H9 (cell line): ENCODE results near the gene RNF157. TPM values are rescaled to one million over a fixed set of nuclear protein-coding genes. Genes with fewer than 3 reads are reported as not detected.
A peak's percentile ranks its signal among the peaks of the same experiment; 100 is the strongest.

Experiments
- DNase-seq: peaks from one replicate; pipeline ENCODE4 v3.0.0-alpha.2; 2017
- H2AFZ ChIP-seq: one replicate; pipeline ENCODE4 v1.6.1; 2013; ENCODE audit warnings: mild to moderate bottlenecking, low read length, control low read depth, moderate library complexity
- H2AK5ac ChIP-seq: 2 replicates; pipeline ENCODE4 v1.6.1; 2013; ENCODE audit warnings: low read length, control low read depth, mixed read lengths; ENCODE audit not compliant: insufficient read length
- H2BK120ac ChIP-seq: one replicate; pipeline ENCODE4 v1.6.1; 2013; ENCODE audit warnings: low read depth, mild to moderate bottlenecking, low read length, control low read depth, inconsistent platforms; ENCODE audit not compliant: poor library complexity, severe bottlenecking
- H2BK12ac ChIP-seq: 2 replicates; pipeline ENCODE4 v1.6.1; 2013; ENCODE audit warnings: low read length, control low read depth, mixed read lengths, low read depth; ENCODE audit not compliant: insufficient read length
- H2BK15ac ChIP-seq: 2 replicates; pipeline ENCODE4 v1.6.1; 2013; ENCODE audit warnings: low read depth, low read length, control low read depth
- H2BK20ac ChIP-seq: one replicate; pipeline ENCODE4 v1.6.1; 2013; ENCODE audit warnings: low read depth, mild to moderate bottlenecking, low read length, control low read depth, inconsistent platforms; ENCODE audit not compliant: poor library complexity, severe bottlenecking
- H2BK5ac ChIP-seq: 2 replicates; pipeline ENCODE4 v1.6.1; 2013; ENCODE audit warnings: low read length, control low read depth, mixed read lengths; ENCODE audit not compliant: insufficient read length
- H3K14ac ChIP-seq: 2 replicates; pipeline ENCODE4 v1.6.1; 2013; ENCODE audit warnings: low read length, control low read depth; ENCODE audit not compliant: insufficient read depth
- H3K18ac ChIP-seq: 2 replicates; pipeline ENCODE4 v1.6.1; 2013; ENCODE audit warnings: low read depth, mild to moderate bottlenecking, mixed read lengths, low read length, control low read depth; ENCODE audit not compliant: insufficient read length
- H3K23ac ChIP-seq: 2 replicates; pipeline ENCODE4 v1.6.1; 2013; ENCODE audit warnings: low read length, control low read depth, mixed read lengths, low read depth; ENCODE audit not compliant: insufficient read length
- H3K23me2 ChIP-seq: 2 replicates; pipeline ENCODE4 v1.6.1; 2013; ENCODE audit warnings: low read depth, mild to moderate bottlenecking, mixed read lengths, low read length, control low read depth; ENCODE audit not compliant: insufficient read length, poor library complexity, severe bottlenecking
- H3K27ac ChIP-seq: 2 replicates; pipeline ENCODE4 v1.5.1; 2013; ENCODE audit warnings: low read length, control low read depth, mixed read lengths, low read depth; ENCODE audit not compliant: insufficient read length
- H3K27me3 ChIP-seq: 2 replicates; pipeline ENCODE4 v1.6.1; 2013; ENCODE audit warnings: low read length, control low read depth, inconsistent platforms; ENCODE audit not compliant: insufficient read depth
- H3K4ac ChIP-seq: 2 replicates; pipeline ENCODE4 v1.6.1; 2013; ENCODE audit warnings: low read depth, mild to moderate bottlenecking, control low read depth, inconsistent platforms, low read length, moderate library complexity
- H3K4me1 ChIP-seq: 2 replicates; pipeline ENCODE4 v1.6.1; 2013; ENCODE audit warnings: low read length, control low read depth, inconsistent platforms; ENCODE audit not compliant: insufficient read depth
- H3K4me2 ChIP-seq: 2 replicates; pipeline ENCODE4 v1.6.1; 2013; ENCODE audit warnings: low read length, control low read depth, mixed read lengths; ENCODE audit not compliant: insufficient read length, insufficient read depth
- H3K56ac ChIP-seq: 2 replicates; pipeline ENCODE4 v1.6.1; 2013; ENCODE audit warnings: low read depth, mild to moderate bottlenecking, mixed read lengths, low read length, control low read depth; ENCODE audit not compliant: insufficient read length
- H3K79me1 ChIP-seq: 2 replicates; pipeline ENCODE4 v1.6.1; 2013; ENCODE audit warnings: low read depth, mild to moderate bottlenecking, moderate library complexity, low read length, control low read depth, inconsistent platforms; ENCODE audit not compliant: insufficient read depth, poor library complexity, severe bottlenecking
- H3K79me2 ChIP-seq: 2 replicates; pipeline ENCODE4 v1.6.1; 2013; ENCODE audit warnings: low read length, control low read depth, inconsistent platforms; ENCODE audit not compliant: insufficient read depth
- H3K9ac ChIP-seq: 2 replicates; pipeline ENCODE4 v1.6.1; 2013; ENCODE audit warnings: low read length, control low read depth, mixed read lengths; ENCODE audit not compliant: insufficient read length; ENCODE audit errors: extremely low read depth
- H3K9me3 ChIP-seq: one replicate; pipeline ENCODE4 v1.6.1; 2013; ENCODE audit warnings: low read depth, low read length, inconsistent platforms; ENCODE audit not compliant: control insufficient read depth
- H3T11ph ChIP-seq: one replicate; pipeline ENCODE4 v1.6.1; 2013; ENCODE audit warnings: mild to moderate bottlenecking, low read length, control low read depth, inconsistent platforms
- H4K20me1 ChIP-seq: one replicate; pipeline ENCODE4 v1.6.1; 2013; ENCODE audit not compliant: control insufficient read depth, insufficient read length, insufficient read depth
- H4K5ac ChIP-seq: 2 replicates; pipeline ENCODE4 v1.6.1; 2013; ENCODE audit warnings: low read depth, mild to moderate bottlenecking, mixed read lengths, low read length, control low read depth; ENCODE audit not compliant: insufficient read length
- H4K8ac ChIP-seq: replicated peaks from 2 replicates; pipeline ENCODE4 v1.6.1; 2013; ENCODE audit warnings: low read length, control low read depth, mixed read lengths, low read depth; ENCODE audit not compliant: insufficient read length
- H4K91ac ChIP-seq: 2 replicates; pipeline ENCODE4 v1.6.1; 2013; ENCODE audit warnings: low read depth, mild to moderate bottlenecking, moderate library complexity, mixed read lengths, low read length, control low read depth; ENCODE audit not compliant: insufficient read length
- H3K27ac Mint-ChIP-seq, 3 experiments: 2 replicates in 2 of 3; 3 replicates in 1 of 3; pipeline ENCODE4 v1.8.0; 2020 to 2021; ENCODE audit warnings: mixed read lengths in 3 of 3, mild to moderate bottlenecking in 1 of 3, moderate library complexity in 1 of 3
- H3K27me3 Mint-ChIP-seq: 2 replicates; pipeline ENCODE4 v1.8.0; 2021; ENCODE audit warnings: low read depth, mild to moderate bottlenecking, moderate library complexity, mixed read lengths
- H3K36me3 Mint-ChIP-seq, 3 experiments: 2 replicates in 2 of 3; 3 replicates in 1 of 3; pipeline ENCODE4 v1.8.0; 2020 to 2021; ENCODE audit warnings: low read depth in 3 of 3, mixed read lengths in 3 of 3; ENCODE audit not compliant: insufficient read depth in 1 of 3
- H3K4me1 Mint-ChIP-seq, 2 experiments: 2 replicates each; pipeline ENCODE4 v1.8.0; 2020; ENCODE audit warnings: mixed read lengths in 2 of 2
- H3K4me3 Mint-ChIP-seq, 2 experiments: 2 replicates in 1 of 2; 3 replicates in 1 of 2; pipeline ENCODE4 v1.8.0; 2020 to 2021; ENCODE audit warnings: mild to moderate bottlenecking in 2 of 2, mixed read lengths in 2 of 2, moderate library complexity in 1 of 2
- H3K9me3 Mint-ChIP-seq, 2 experiments: 2 replicates in 1 of 2; 3 replicates in 1 of 2; pipeline ENCODE4 v1.8.0; 2020; ENCODE audit warnings: mild to moderate bottlenecking in 2 of 2, mixed read lengths in 2 of 2, moderate library complexity in 1 of 2
- WGBS: extraction: QIAGEN DNeasy Blood & Tissue Kit; methylation state at CpG from one replicate; pipeline ENCODE4 v1.1.7; 2013; ENCODE audit warnings: missing lambda C conversion rate, low lambda C conversion rate, mixed read lengths; ENCODE audit not compliant: insufficient read length; ENCODE audit errors: extremely low coverage; 5-methylcytosine and 5-hydroxymethylcytosine counted together
- total RNA-seq: library from RNA; stranded (reverse); gene quantifications from 2 replicates; pipeline ENCODE4 v1.2.1, GENCODE V29; 2021
- TF ChIP-seq, protein P1 (sequence below): fragments of 200-600 bp; sonication (generic); conservative IDR thresholded peaks from 3 replicates; pipeline ENCODE4 v1.8.0; 2021; ENCODE audit warnings: antibody characterized with exemption, mild to moderate bottlenecking

Gene RNF157
- total RNA-seq, 1 experiment from 2014 or later: 9.9 TPM

DNA sequence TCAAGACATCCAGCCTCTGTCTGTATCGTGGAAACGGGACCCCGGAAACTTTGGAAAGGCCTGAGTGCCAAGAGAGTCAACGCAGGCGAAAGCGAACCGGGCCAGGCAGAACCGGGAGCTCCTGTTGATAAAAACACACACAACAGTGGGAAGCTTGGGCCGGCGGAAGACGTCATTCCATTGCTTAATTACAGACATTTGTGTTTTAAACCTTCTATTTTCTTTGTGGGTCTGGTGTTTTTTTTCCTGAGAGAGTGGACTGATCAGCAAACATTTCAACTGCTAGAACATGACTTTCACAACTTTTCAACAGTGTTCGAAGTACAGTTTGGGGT is 878 bp upstream of the RNF157 start:
- Histone ChIP-seq H2BK5ac (no peak overlapping the region), H3K23me2 (peaks cover 8% of the 10 kb centered on the region), H3K27ac (no peak overlapping the region), H3K27me3 (peaks cover 10% of the 10 kb centered on the region), H3K56ac (no peak overlapping the region), H3K23ac (no peak overlapping the region), H3T11ph (no peak overlapping the region), H2BK15ac (no peak overlapping the region), H4K91ac (no peak overlapping the region), H2BK12ac (no peak overlapping the region), H3K4me2 (peak overlapping the region; percentile 61), H2BK120ac (no peak overlapping the region), H3K9ac (peak overlapping the region; percentile 55), H3K79me2 (no peaks in the 10 kb centered on the region), H4K20me1 (no peaks in the 10 kb centered on the region), H3K4ac (no peak overlapping the region), H2BK20ac (no peak overlapping the region), H3K18ac (no peak overlapping the region), H2AK5ac (no peak overlapping the region), H4K8ac (no peak overlapping the region), H3K4me1 (no peaks in the 10 kb centered on the region), H3K9me3 (no peaks in the 10 kb centered on the region), H3K79me1 (no peaks in the 10 kb centered on the region), H3K14ac (no peak overlapping the region; the same call in 1 of the 2 replicates), H2AFZ (no peak overlapping the region), H4K5ac (no peak overlapping the region)
- Mint-ChIP-seq H3K36me3 (no peaks in the 10 kb centered on the region; a peak in 1 of 7 replicates), H3K27me3 (peaks cover 75% of the 10 kb centered on the region), H3K9me3 (no peaks in the 10 kb centered on the region; a peak in 1 of 5 replicates), H3K4me3 (peak overlapping the region; percentile 63 to 87), H3K27ac (no peak overlapping the region; a peak in 1 of 7 replicates), H3K4me1 (peaks cover 11 to 14% of the 10 kb centered on the region in 2 experiments)
- TF ChIP-seq, protein P1, sequence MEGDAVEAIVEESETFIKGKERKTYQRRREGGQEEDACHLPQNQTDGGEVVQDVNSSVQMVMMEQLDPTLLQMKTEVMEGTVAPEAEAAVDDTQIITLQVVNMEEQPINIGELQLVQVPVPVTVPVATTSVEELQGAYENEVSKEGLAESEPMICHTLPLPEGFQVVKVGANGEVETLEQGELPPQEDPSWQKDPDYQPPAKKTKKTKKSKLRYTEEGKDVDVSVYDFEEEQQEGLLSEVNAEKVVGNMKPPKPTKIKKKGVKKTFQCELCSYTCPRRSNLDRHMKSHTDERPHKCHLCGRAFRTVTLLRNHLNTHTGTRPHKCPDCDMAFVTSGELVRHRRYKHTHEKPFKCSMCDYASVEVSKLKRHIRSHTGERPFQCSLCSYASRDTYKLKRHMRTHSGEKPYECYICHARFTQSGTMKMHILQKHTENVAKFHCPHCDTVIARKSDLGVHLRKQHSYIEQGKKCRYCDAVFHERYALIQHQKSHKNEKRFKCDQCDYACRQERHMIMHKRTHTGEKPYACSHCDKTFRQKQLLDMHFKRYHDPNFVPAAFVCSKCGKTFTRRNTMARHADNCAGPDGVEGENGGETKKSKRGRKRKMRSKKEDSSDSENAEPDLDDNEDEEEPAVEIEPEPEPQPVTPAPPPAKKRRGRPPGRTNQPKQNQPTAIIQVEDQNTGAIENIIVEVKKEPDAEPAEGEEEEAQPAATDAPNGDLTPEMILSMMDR: no peak
- no CpG with 5 or more reads among the region's 12 CpGs for WGBS
- no peak for DNase-seq
